GM21737 (cell line): Measurements from ENCODE around the gene TBC1D17.
"Not testable (repeated sequence)": the region's sequence is repeated elsewhere in the genome, so short reads cannot be mapped to it uniquely, and the experiment has no call there.

ENCODE experiments used
- ATAC-seq: cut with Tn5 transposase; IDR thresholded peaks from one replicate; pipeline ENCODE4 v1.9.1; 2021; ENCODE audit warnings: mild to moderate bottlenecking, moderate library complexity; ENCODE audit not compliant: unreplicated experiment

TBC1D17 gene

GRCh38 chr19:49916839-49917733 lies 39.6 kb downstream of the TBC1D17 start:
- ATAC-seq: no peak

- no peak for ATAC-seq
Measured at GRCh38 chr19:49918089-49918488, 40.6 kb downstream of the TBC1D17 start.

- no peak for ATAC-seq
Measured at GRCh38 chr19:49920624-49921363, 43.3 kb downstream of the TBC1D17 start.

- ATAC-seq: no peak
Measured at GRCh38 chr19:49921871-49922795, 44.6 kb downstream of the TBC1D17 start.

GRCh38 chr19:49923055-49924003 lies 45.8 kb downstream of the TBC1D17 start:
- ATAC-seq: no peak

- no peak for ATAC-seq
Measured at GRCh38 chr19:49924004-49924880, 46.7 kb downstream of the TBC1D17 start.

- ATAC-seq: not testable (repeated sequence)
Measured at GRCh38 chr19:49924881-49925210, 47.3 kb downstream of the TBC1D17 start.

- ATAC-seq: no peak
Measured at GRCh38 chr19:49925486-49925885, 48.0 kb downstream of the TBC1D17 start.

- ATAC-seq: no peak
Measured at GRCh38 chr19:49926515-49926914, 49.0 kb downstream of the TBC1D17 start.

- no peak for ATAC-seq
Measured at GRCh38 chr19:49927526-49928264, 50.2 kb downstream of the TBC1D17 start.

- peak; percentile 39 for ATAC-seq
Measured at GRCh38 chr19:49929121-49929610, 51.7 kb downstream of the TBC1D17 start, which contains the start of the genes ATF5 and NUP62. Gene ATF5 (plus strand): TSS chr19:49929205. CDS start chr19:49930851, 1,646 bp downstream. Gene NUP62 (minus strand): TSS chr19:49929504. CDS start chr19:49909807, 19,697 bp downstream.

GRCh38 chr19:49929611-49930482 lies 52.3 kb downstream of the TBC1D17 start:
- peak; percentile 69 for ATAC-seq

GRCh38 chr19:49930483-49931011 lies 53.0 kb downstream of the TBC1D17 start:
- ATAC-seq: no peak

GRCh38 chr19:49931293-49932040 lies 54.0 kb downstream of the TBC1D17 start:
- ATAC-seq: no peak

GRCh38 chr19:49932041-49932451 lies 54.5 kb downstream of the TBC1D17 start:
- ATAC-seq: no peak

GRCh38 chr19:49932731-49933131 lies 55.2 kb downstream of the TBC1D17 start:
- no peak for ATAC-seq
